B cell (primary cell): ENCODE measurements around the gene PAQR4. TPM values are rescaled to one million over a fixed set of nuclear protein-coding genes. Genes with fewer than 3 reads are reported as not detected.

Source experiments
- ATAC-seq: fragments of 200-7000 bp; cut with Tn5 transposase; one replicate; pipeline ENCODE4 v1.10.0; 2021; ENCODE audit warnings: low read depth, mild to moderate bottlenecking, moderate number of reproducible peaks, moderate library complexity
- CTCF ChIA-PET: fragments of 350-600 bp; sonication (Branson Sonifier 250); formaldehyde crosslinking; loops from one replicate; lab custom pipeline; 2021; ENCODE audit warnings: antibody characterized with exemption, inconsistent platforms; lab: Charles Lee
- POLR2A ChIA-PET: fragments of 350-600 bp; sonication (Branson Sonifier 250); formaldehyde crosslinking; loops from one replicate; lab custom pipeline; 2021; ENCODE audit warnings: antibody characterized with exemption; lab: Charles Lee
- DNase-seq: peaks from one replicate; pipeline ENCODE4 v3.0.0; 2013
- H2AFZ ChIP-seq: 2 replicates; pipeline ENCODE4 v1.6.1; 2012; ENCODE audit warnings: mild to moderate bottlenecking, low read depth, low read length; ENCODE audit not compliant: insufficient read depth, poor library complexity, severe bottlenecking
- H3K27ac ChIP-seq, 2 donors: 1 replicate in 1 of 2; 2 replicates in 1 of 2; pipeline ENCODE4 v1.5.1; 2012 to 2013; ENCODE audit warnings: low read length in 2 of 2, mild to moderate bottlenecking in 2 of 2, moderate library complexity in 1 of 2
- H3K27me3 ChIP-seq, 4 experiments: fragments of 200-600 bp in 1 of 4; sonication (generic) in 1 of 4; replicated peaks in 1 of 4; 1 replicate in 2 of 4; 2 replicates in 2 of 4; pipeline versions ENCODE4 v1.6.1 to v1.7.0; 2013 to 2016; ENCODE audit warnings: low read length in 3 of 4, mild to moderate bottlenecking in 2 of 4, mixed read lengths in 1 of 4, moderate library complexity in 1 of 4; ENCODE audit not compliant: insufficient read depth in 4 of 4, control insufficient read depth in 3 of 4; ENCODE audit errors: control extremely low read depth in 1 of 4
- H3K36me3 ChIP-seq, 2 experiments: replicated peaks in 1 of 2; 1 replicate in 1 of 2; 2 replicates in 1 of 2; pipeline versions ENCODE4 v1.6.1 to v1.7.1; 2013; ENCODE audit warnings: low read length in 1 of 2; ENCODE audit not compliant: insufficient read depth in 2 of 2, control insufficient read depth in 1 of 2; ENCODE audit errors: control extremely low read depth in 1 of 2, extremely low read depth in 1 of 2
- H3K4me1 ChIP-seq, 2 donors: fragments of 200-600 bp in 1 of 2; sonication (generic) in 1 of 2; 1 replicate in 1 of 2; 2 replicates in 1 of 2; pipeline versions ENCODE4 v1.5.1 to v1.6.1; 2013 to 2017; ENCODE audit warnings: low read length in 2 of 2; ENCODE audit not compliant: control insufficient read depth in 2 of 2, insufficient read depth in 2 of 2
- H3K4me2 ChIP-seq: replicated peaks from 2 replicates; pipeline ENCODE3; 2012; ENCODE audit warnings: mild to moderate bottlenecking, low read depth, low read length; ENCODE audit not compliant: poor library complexity, severe bottlenecking
- H3K4me3 ChIP-seq, 5 experiments: fragments of 200-600 bp in 1 of 5; sonication (generic) in 1 of 5; 1 replicate in 3 of 5; 2 replicates in 2 of 5; pipeline versions ENCODE4 v1.5.1 to v1.7.0; 2011 to 2016; ENCODE audit warnings: low read length in 4 of 5, mild to moderate bottlenecking in 4 of 5, low read depth in 2 of 5, control low read depth in 1 of 5, moderate library complexity in 1 of 5; ENCODE audit not compliant: insufficient read depth in 1 of 5; ENCODE audit errors: control extremely low read depth in 1 of 5, extremely low read depth in 1 of 5
- H3K79me2 ChIP-seq: fragments of 200-600 bp; sonication (generic); one replicate; pipeline ENCODE4 v1.6.0; 2016; ENCODE audit warnings: low read length; ENCODE audit not compliant: control insufficient read depth, insufficient read depth
- H3K9ac ChIP-seq: fragments of 200-600 bp; sonication (generic); 2 replicates; pipeline ENCODE4 v1.6.1; 2017; ENCODE audit warnings: mild to moderate bottlenecking, low read length, moderate library complexity
- H3K9me3 ChIP-seq, 3 donors: one replicate each; pipeline versions ENCODE4 v1.6.1 to v1.7.1; 2013; ENCODE audit warnings: low read length in 2 of 3; ENCODE audit not compliant: control insufficient read depth in 2 of 3, insufficient read depth in 1 of 3; ENCODE audit errors: control extremely low read depth in 1 of 3
- H4K20me1 ChIP-seq: 2 replicates; pipeline ENCODE4 v1.6.0; 2012; ENCODE audit warnings: mild to moderate bottlenecking, low read length; ENCODE audit not compliant: insufficient read depth, control insufficient read depth, poor library complexity, severe bottlenecking
- H3K27ac Mint-ChIP-seq: one replicate; pipeline ENCODE4 v1.8.0; 2021; ENCODE audit warnings: mixed read lengths
- H3K27me3 Mint-ChIP-seq: one replicate; pipeline ENCODE4 v1.8.0; 2021; ENCODE audit warnings: mixed read lengths
- H3K4me1 Mint-ChIP-seq: one replicate; pipeline ENCODE4 v1.8.0; 2021; ENCODE audit warnings: mixed read lengths
- H3K4me3 Mint-ChIP-seq: one replicate; pipeline ENCODE4 v1.8.0; 2021; ENCODE audit warnings: mixed read lengths
- H3K9me3 Mint-ChIP-seq: one replicate; pipeline ENCODE4 v1.8.0; 2022; ENCODE audit warnings: mixed read lengths; ENCODE audit not compliant: insufficient read depth
- CTCF ChIP-seq: fragments of 200-600 bp; IDR thresholded peaks from one replicate; pipeline ENCODE4 v1.8.0; 2022; ENCODE audit warnings: antibody characterized with exemption, mild to moderate bottlenecking
- EZH2 ChIP-seq: IDR thresholded peaks from 2 replicates; pipeline ENCODE4 v1.6.1; 2012; ENCODE audit warnings: borderline replicate concordance, low read depth, mild to moderate bottlenecking, moderate library complexity, low read length; ENCODE audit not compliant: insufficient read depth, poor library complexity, severe bottlenecking
- WGBS: methylation state at CpG from one replicate; pipeline ENCODE4 v1.1.5; 2013; ENCODE audit warnings: missing lambda C conversion rate; ENCODE audit not compliant: insufficient coverage; 5-methylcytosine and 5-hydroxymethylcytosine counted together
- intact Hi-C: fragments of 100-400 bp; cut with micrococcal nuclease; formaldehyde crosslinking; loops from one replicate; pipeline ENCODE4 v1.10.0; 2022
- polyA plus RNA-seq: library from polyadenylated mRNA; depleted of rRNA; stranded (reverse); fragments of >200 nt; gene quantifications from 2 replicates; pipeline ENCODE4 v1.2.3, GENCODE V29; 2012
- total RNA-seq, 2 donors: library from RNA; stranded (reverse); fragments of 120-200 nt in 1 of 2; gene quantifications; 1 replicate in 1 of 2; 2 replicates in 1 of 2; pipeline versions ENCODE4 v1.2.3 to v1.2.4, GENCODE V29; 2013 to 2022

PAQR4 gene
- total and polyA plus RNA-seq, 2 donors (not counting 1 experiment from before 2014, with no cell fraction given) = 2.6 to 2.8 TPM

- Histone ChIP-seq H3K27me3 (peaks cover 0 to 20% (median 10%) of the 10 kb centered on the region in 4 experiments), H2AFZ (no peak overlapping the region), H3K27ac (no peak overlapping the region), H3K4me3 (no peak overlapping the region), H3K9me3 (peaks cover 0 to 4% (median 0%) of the 10 kb centered on the region in 3 donors), H3K9ac (no peak overlapping the region), H3K4me2 (no peak overlapping the region), H3K36me3 (no peaks in the 10 kb centered on the region), H3K79me2 (no peaks in the 10 kb centered on the region), H3K4me1 (peaks cover 21 to 35% of the 10 kb centered on the region in 2 donors), H4K20me1 (no peaks in the 10 kb centered on the region)
- TF ChIP-seq EZH2 (no peak), CTCF (no peak)
- intact Hi-C loops = no loop called here
- no peak for DNase-seq
- ChIA-PET POLR2A (no interaction called here), CTCF (no interaction called here)
- no peaks in the 10 kb centered on the region for H3K9me3 Mint-ChIP-seq
- peaks cover 22% of the 10 kb centered on the region for H3K27me3 Mint-ChIP-seq
- WGBS = 95% methylated on average over 20 of the region's 20 CpGs
- ATAC-seq = no peak
- no peak overlapping the region for H3K4me3 Mint-ChIP-seq
- H3K4me1 Mint-ChIP-seq = peaks cover 25% of the 10 kb centered on the region
- no peak overlapping the region for H3K27ac Mint-ChIP-seq
Measured at GRCh38 chr16:3017344-3017743, 48.2 kb downstream of the PAQR4 start.

GRCh38 chr16:3017794-3018506 is 48.8 kb downstream of the PAQR4 start, which contains the start of gene CLDN6:
CLDN6 (minus strand) TSS chr16:3018183; CDS start chr16:3016021, 2,162 bp downstream.
- peaks cover 31% of the 10 kb centered on the region for H3K4me1 Mint-ChIP-seq
- no peak within 1 kb of the TSS for H3K27ac ChIP-seq
- no peaks in the 10 kb centered on the region for H3K36me3 ChIP-seq
- no peak within 1 kb of the TSS for H3K9ac ChIP-seq
- H3K4me2 ChIP-seq = peak within 1 kb of the TSS; percentile 19
- no peak within 1 kb of the TSS for H3K4me3 Mint-ChIP-seq
- H3K27ac Mint-ChIP-seq = peak within 1 kb of the TSS; percentile 41
- peaks cover 22% of the 10 kb centered on the region for H3K27me3 Mint-ChIP-seq
- 15% methylated on average over 35 of the region's 52 CpGs for WGBS
- no peak within 1 kb of the TSS for H3K4me3 ChIP-seq
- TF ChIP-seq EZH2 = no peak
- TF ChIP-seq CTCF = no peak
- H3K79me2 ChIP-seq = no peaks in the 10 kb centered on the region
- POLR2A ChIA-PET = no interaction called here
- peaks cover 0 to 19% (median 8%) of the 10 kb centered on the region in 4 experiments for H3K27me3 ChIP-seq
- CTCF ChIA-PET = interaction anchor here (1.0 kb wide), 1 partner anchor 14 kb away, joined by 4 read pairs; no protein-coding TSS in a partner anchor
- intact Hi-C loops = no loop called here
- H3K9me3 Mint-ChIP-seq = no peaks in the 10 kb centered on the region
- H3K4me1 ChIP-seq = peaks cover 27 to 41% of the 10 kb centered on the region in 2 donors
- peaks cover 0 to 4% (median 0%) of the 10 kb centered on the region in 3 donors for H3K9me3 ChIP-seq
- H4K20me1 ChIP-seq = no peaks in the 10 kb centered on the region
- DNase-seq = no peak
- ATAC-seq = no peak
- no peak within 1 kb of the TSS for H2AFZ ChIP-seq
